PFSK-1 (cell line): ENCODE measurements around the gene STS.

Experiments
- FOXP2 ChIP-seq: optimal IDR thresholded peaks from 2 replicates; pipeline ENCODE3; 2011; ENCODE audit warnings: borderline replicate concordance, control low read depth, inconsistent platforms; ENCODE audit not compliant: insufficient read depth; ENCODE audit errors: extremely low read length, extremely low read depth
- POLR2AphosphoS5 ChIP-seq: IDR thresholded peaks from 2 replicates; pipeline ENCODE4 v1.6.1; 2012; ENCODE audit warnings: low read depth, mild to moderate bottlenecking, control low read depth, low read length, moderate library complexity
- SIN3A ChIP-seq: IDR thresholded peaks from 2 replicates; pipeline ENCODE4 v1.6.1; 2012; ENCODE audit warnings: mild to moderate bottlenecking, low read length, moderate library complexity, borderline replicate concordance; ENCODE audit not compliant: insufficient read depth
- TAF1 ChIP-seq: IDR thresholded peaks from 2 replicates; pipeline ENCODE4 v1.6.1; 2012; ENCODE audit warnings: low read length, control low read depth, borderline replicate concordance; ENCODE audit not compliant: insufficient read depth
- TF ChIP-seq, protein P1 (sequence below), 2 experiments: IDR thresholded peaks; 2 replicates each; pipeline versions ENCODE4 v1.6.1 to v1.8.0; 2011 to 2012; ENCODE audit warnings: low read depth in 2 of 2, low read length in 2 of 2, control low read depth in 1 of 2, inconsistent platforms in 1 of 2, mild to moderate bottlenecking in 1 of 2, moderate library complexity in 1 of 2; ENCODE audit not compliant: insufficient read depth in 1 of 2

STS gene

DNA sequence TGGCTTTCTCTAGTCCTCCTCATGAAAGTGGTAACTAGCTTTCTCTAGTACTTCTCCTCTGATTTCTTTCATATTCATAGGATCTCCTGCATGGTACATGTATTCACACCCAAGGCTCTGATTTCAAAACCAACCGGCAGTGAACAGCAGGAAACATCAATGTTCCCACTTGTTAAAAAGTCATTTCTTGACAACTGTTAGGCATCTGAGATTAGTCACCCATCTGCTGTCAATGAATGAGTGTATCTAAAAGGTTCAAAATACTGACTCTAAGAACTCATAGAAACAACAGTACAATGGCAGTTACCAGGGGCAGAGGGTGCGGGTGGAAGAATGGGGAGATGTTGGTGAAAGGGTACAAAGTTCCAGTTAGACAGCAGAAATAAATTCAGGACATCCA, 31.9 kb downstream of the STS start:
- TF ChIP-seq, protein P1, sequence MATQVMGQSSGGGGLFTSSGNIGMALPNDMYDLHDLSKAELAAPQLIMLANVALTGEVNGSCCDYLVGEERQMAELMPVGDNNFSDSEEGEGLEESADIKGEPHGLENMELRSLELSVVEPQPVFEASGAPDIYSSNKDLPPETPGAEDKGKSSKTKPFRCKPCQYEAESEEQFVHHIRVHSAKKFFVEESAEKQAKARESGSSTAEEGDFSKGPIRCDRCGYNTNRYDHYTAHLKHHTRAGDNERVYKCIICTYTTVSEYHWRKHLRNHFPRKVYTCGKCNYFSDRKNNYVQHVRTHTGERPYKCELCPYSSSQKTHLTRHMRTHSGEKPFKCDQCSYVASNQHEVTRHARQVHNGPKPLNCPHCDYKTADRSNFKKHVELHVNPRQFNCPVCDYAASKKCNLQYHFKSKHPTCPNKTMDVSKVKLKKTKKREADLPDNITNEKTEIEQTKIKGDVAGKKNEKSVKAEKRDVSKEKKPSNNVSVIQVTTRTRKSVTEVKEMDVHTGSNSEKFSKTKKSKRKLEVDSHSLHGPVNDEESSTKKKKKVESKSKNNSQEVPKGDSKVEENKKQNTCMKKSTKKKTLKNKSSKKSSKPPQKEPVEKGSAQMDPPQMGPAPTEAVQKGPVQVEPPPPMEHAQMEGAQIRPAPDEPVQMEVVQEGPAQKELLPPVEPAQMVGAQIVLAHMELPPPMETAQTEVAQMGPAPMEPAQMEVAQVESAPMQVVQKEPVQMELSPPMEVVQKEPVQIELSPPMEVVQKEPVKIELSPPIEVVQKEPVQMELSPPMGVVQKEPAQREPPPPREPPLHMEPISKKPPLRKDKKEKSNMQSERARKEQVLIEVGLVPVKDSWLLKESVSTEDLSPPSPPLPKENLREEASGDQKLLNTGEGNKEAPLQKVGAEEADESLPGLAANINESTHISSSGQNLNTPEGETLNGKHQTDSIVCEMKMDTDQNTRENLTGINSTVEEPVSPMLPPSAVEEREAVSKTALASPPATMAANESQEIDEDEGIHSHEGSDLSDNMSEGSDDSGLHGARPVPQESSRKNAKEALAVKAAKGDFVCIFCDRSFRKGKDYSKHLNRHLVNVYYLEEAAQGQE (IDR thresholded peaks at IDR 0.05; ENCODE audit: insufficient read depth in 1 of 2, low read depth in 2 of 2, low read length in 2 of 2): no peak
- TF ChIP-seq SIN3A: no peak
- no peak for TF ChIP-seq FOXP2
- no peak for TF ChIP-seq POLR2AphosphoS5
- TF ChIP-seq TAF1: no peak

DNA sequence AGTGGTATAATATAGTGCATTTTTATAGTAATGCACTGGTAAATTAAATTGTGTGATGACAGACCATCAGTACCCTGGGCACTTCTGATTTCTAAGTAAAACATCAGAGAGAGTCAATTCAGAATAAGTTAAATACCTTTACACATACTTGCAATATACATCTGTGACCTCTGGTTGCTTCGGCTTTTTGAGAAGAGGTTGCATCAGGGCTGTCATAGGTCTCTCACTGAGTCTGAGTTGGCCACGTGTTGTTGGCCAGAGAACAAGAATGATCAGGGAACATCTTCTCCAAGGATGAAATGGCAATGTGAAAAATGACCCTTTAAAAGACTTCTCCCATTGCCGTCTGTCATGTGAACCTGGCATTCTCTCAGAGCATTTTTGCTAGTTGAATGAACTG, 37.3 kb downstream of the STS start:
- TF ChIP-seq FOXP2 (no peak), TAF1 (no peak), POLR2AphosphoS5 (no peak), SIN3A (no peak)
- TF ChIP-seq, protein P1 (IDR thresholded peaks at IDR 0.05; ENCODE audit: insufficient read depth in 1 of 2, low read depth in 2 of 2, low read length in 2 of 2): no peak

DNA sequence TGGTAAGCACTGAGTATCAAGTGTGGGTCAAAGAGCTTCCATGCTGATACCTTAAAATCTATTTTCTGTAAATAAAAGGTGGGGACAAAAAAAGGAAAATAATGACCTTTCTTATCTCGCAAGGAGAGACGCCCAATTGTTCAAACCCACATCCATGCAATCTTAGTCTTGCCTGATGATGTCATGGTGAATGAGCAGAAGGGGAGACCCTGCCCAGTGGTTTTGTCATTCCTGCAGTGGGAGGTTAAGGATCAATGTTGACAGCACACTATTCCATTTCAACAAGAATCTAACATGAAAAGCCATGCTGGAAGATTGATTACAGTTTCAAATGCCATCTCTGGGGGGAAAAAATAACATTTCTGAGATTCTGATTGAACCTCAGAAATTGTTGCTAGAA, 41.2 kb downstream of the STS start:
- no peak for TF ChIP-seq FOXP2
- no peak for TF ChIP-seq POLR2AphosphoS5
- no peak for TF ChIP-seq TAF1
- TF ChIP-seq, protein P1 (IDR thresholded peaks at IDR 0.05; ENCODE audit: insufficient read depth in 1 of 2, low read depth in 2 of 2, low read length in 2 of 2): no peak
- TF ChIP-seq SIN3A: no peak

DNA sequence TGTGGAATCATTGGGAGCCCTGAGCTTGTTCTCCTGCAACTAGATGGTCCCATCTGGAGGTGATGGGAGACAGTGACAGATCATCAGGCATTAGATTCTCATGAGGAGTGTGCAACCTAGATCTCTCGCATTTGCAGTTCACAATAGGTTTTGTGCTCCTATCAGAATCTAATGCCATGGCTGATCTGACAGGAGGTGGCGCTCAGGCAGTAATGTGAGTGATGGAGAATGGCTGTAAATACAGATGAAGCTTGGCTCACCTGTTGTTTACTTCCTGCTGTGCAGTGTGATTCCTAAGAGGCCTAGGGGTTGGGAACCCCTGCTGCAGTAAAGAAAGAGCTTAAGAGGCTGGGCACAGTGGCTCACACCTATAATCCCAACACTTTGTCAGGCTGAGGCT, 42.6 kb downstream of the STS start:
- TF ChIP-seq FOXP2: no peak

DNA sequence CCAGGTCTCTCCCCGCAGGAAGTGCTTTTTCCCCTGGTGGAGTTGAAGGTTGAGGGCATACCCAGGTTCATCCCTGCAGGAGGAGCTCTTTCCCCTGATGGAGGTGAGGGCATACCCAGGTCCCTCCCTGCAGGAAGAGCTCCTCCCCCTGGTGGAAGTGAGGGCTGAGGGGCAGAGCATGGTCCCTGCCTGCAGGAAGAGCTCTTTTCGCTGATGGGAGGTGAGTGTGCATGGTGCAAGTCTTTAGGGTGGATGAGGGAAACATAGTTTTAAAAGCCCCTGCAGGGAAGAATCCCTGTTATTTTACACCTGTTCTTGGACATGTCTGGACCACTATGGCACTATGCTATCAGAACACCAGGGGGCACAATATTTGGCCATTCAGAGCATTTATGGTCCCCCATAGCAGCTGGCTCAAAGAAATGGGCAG, 44.2 kb downstream of the STS start:
- TF ChIP-seq POLR2AphosphoS5: no peak
- TF ChIP-seq TAF1: no peak
- TF ChIP-seq, protein P1 (IDR thresholded peaks at IDR 0.05; ENCODE audit: insufficient read depth in 1 of 2, low read depth in 2 of 2, low read length in 2 of 2): no peak
- TF ChIP-seq SIN3A: no peak
- TF ChIP-seq FOXP2: no peak

DNA sequence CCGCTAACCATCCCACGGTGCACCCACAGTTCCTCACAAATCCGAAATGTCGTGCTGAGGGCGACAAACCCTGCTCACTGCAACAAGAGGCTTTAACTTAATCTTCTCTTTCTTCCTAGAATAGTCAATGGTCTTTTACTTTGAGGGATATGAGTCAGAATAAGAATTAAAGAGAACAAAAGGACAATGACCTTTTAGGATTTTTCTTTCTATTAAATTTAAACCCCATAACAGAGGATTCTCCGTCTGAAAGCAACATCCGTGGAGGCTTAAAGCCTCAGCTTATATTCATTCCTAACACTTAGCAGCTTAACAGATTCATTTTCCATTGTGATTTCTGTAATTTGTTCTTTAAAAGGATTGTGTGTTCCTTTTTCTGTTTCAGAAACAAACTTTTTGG, 45.4 kb downstream of the STS start:
- no peak for TF ChIP-seq SIN3A
- TF ChIP-seq POLR2AphosphoS5: no peak
- TF ChIP-seq TAF1: no peak
- no peak for TF ChIP-seq FOXP2
- TF ChIP-seq, protein P1 (IDR thresholded peaks at IDR 0.05; ENCODE audit: insufficient read depth in 1 of 2, low read depth in 2 of 2, low read length in 2 of 2): no peak
